Vagina (tissue), 2 donors: ENCODE results near the gene PKN1. TPM values are rescaled to one million over a fixed set of nuclear protein-coding genes. Genes with fewer than 3 reads are reported as not detected.

ENCODE experiments used
- DNase-seq, 2 donors: peaks; one replicate each; pipeline ENCODE4 v3.0.0-alpha.2; 2017; ENCODE audit errors: extremely low spot score in 2 of 2
- H3K27ac ChIP-seq: fragments of 200-600 bp; sonication (generic); one replicate; pipeline ENCODE4 v1.5.1; 2019
- H3K27me3 ChIP-seq: fragments of 200-600 bp; sonication (generic); one replicate; pipeline ENCODE4 v1.5.1; 2019
- H3K36me3 ChIP-seq, 2 donors: fragments of 200-600 bp; sonication (generic); one replicate each; pipeline ENCODE4 v1.5.1; 2017 to 2019
- H3K4me1 ChIP-seq: fragments of 200-600 bp; sonication (generic); one replicate; pipeline ENCODE4 v1.5.1; 2019
- H3K4me3 ChIP-seq, 2 donors: fragments of 200-600 bp; sonication (generic); 1 replicate in 1 of 2; 2 replicates in 1 of 2; pipeline ENCODE4 v1.5.1; 2016 to 2019
- H3K9me3 ChIP-seq: fragments of 200-600 bp; sonication (generic); one replicate; pipeline ENCODE4 v1.5.1; 2019
- CTCF ChIP-seq, 3 experiments: fragments of 450-650 bp in 2 of 3; fragments of 200-600 bp in 1 of 3; sonication (generic) in 1 of 3; IDR thresholded peaks; one replicate each; pipeline ENCODE4 v1.5.1; 2017 to 2019; ENCODE audit warnings: antibody characterized with exemption in 3 of 3, mild to moderate bottlenecking in 2 of 3, moderate library complexity in 2 of 3
- POLR2A ChIP-seq, 2 donors: fragments of 450-650 bp; IDR thresholded peaks; one replicate each; pipeline ENCODE4 v1.6.1; 2017; ENCODE audit warnings: antibody characterized with exemption in 2 of 2, mild to moderate bottlenecking in 2 of 2, moderate library complexity in 2 of 2
- POLR2AphosphoS5 ChIP-seq, 2 donors: sonication (generic); formaldehyde crosslinking; IDR thresholded peaks; one replicate each; pipeline ENCODE4 v1.9.0; 2017; ENCODE audit warnings: antibody characterized with exemption in 2 of 2, mild to moderate bottlenecking in 2 of 2, low read depth in 1 of 2; ENCODE audit not compliant: insufficient read depth in 1 of 2
- intact Hi-C: fragments of 100-400 bp; cut with DNase I; formaldehyde crosslinking; loops from one replicate; pipeline ENCODE4 v1.15.1; 2023
- total RNA-seq: library from RNA; depleted of rRNA; stranded (reverse); fragments of >200 nt; gene quantifications from one replicate; pipeline ENCODE4 v1.2.3, GENCODE V29; 2016

Gene PKN1
- total RNA-seq, 1 donor from 2014 or later, result 72.7 TPM

DNA sequence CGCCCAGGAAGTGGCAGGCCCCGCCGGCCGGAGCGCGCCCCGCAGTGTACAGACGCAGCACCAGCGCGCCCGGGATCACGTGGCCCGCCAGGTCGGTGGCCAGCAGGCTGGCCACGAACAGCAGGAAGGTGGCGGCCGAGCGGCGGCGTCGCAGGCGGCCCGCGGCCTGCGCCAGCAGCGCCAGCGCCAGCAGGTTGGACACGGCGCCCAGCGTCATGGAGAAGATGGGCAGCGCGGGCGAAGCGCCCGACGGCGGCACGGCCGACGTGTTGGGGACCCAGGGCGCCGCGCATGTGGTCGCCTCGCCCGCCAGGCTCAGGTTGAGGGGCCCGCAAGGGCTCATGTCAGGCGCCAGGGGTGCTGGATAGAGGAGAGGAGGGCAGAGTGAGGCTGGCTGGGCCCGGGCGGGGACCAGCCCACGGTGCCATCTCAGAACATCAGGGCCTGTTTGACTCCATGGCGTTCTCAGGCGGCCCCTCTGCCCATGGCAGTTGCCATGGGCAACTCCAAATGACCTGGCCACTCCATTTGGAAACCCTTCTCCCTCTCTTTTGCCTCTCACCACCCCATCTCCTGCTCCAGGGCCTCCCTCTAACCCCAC, 41.0 kb downstream of the PKN1 start:
- H3K4me1 ChIP-seq, result peaks cover 51% of the 10 kb centered on the region
- no peak for TF ChIP-seq CTCF (IDR thresholded peaks at IDR 0.05)
- TF ChIP-seq POLR2A (IDR thresholded peaks at IDR 0.05), result no peak
- no peak for TF ChIP-seq POLR2AphosphoS5 (IDR thresholded peaks at IDR 0.05; ENCODE audit: insufficient read depth in 1 of 2, low read depth in 1 of 2)

GRCh38 chr19:14474827-14475226, 41.7 kb downstream of the PKN1 start:
- peak in 1 of 2 donors; percentile 0 for TF ChIP-seq POLR2AphosphoS5 (IDR thresholded peaks at IDR 0.05; ENCODE audit: insufficient read depth in 1 of 2, low read depth in 1 of 2)
- TF ChIP-seq CTCF (IDR thresholded peaks at IDR 0.05), result no peak
- no peak for TF ChIP-seq POLR2A (IDR thresholded peaks at IDR 0.05)
- peak overlapping the region in 1 of 2 donors; percentile 20 for H3K4me3 ChIP-seq
- H3K27ac ChIP-seq, result peak overlapping the region; percentile 56
- H3K36me3 ChIP-seq, result peaks cover 0 to 23% of the 10 kb centered on the region in 2 donors
- no peaks in the 10 kb centered on the region for H3K27me3 ChIP-seq
- intact Hi-C loops, result loop anchor here (5.0 to 10.0 kb wide), 3 partner anchors 38 to 330 kb away; no protein-coding TSS in a partner anchor
- H3K9me3 ChIP-seq, result no peaks in the 10 kb centered on the region
- DNase-seq, result no peak
- peaks cover 51% of the 10 kb centered on the region for H3K4me1 ChIP-seq

More for the DNA sequence above, 41.0 kb downstream of the PKN1 start:
- no peak for DNase-seq
- intact Hi-C loops, result loop anchor here (5.0 to 10.0 kb wide), 3 partner anchors 37 to 329 kb away; no protein-coding TSS in a partner anchor
- Histone ChIP-seq H3K27me3 (no peaks in the 10 kb centered on the region), H3K36me3 (peaks cover 0 to 23% of the 10 kb centered on the region in 2 donors), H3K9me3 (no peaks in the 10 kb centered on the region), H3K4me3 (peak overlapping the region in 1 of 2 donors; percentile 20), H3K27ac (no peak overlapping the region)

GRCh38 chr19:14475251-14476073, 42.4 kb downstream of the PKN1 start, which contains the start of gene PTGER1:
Gene PTGER1 (minus strand): TSS chr19:14475354. CDS start chr19:14474320, 1,034 bp downstream.
- Histone ChIP-seq H3K27ac (peak within 1 kb of the TSS; percentile 56), H3K4me1 (peaks cover 51% of the 10 kb centered on the region), H3K36me3 (peaks cover 0 to 27% of the 10 kb centered on the region in 2 donors), H3K4me3 (peak within 1 kb of the TSS in 1 of 2 donors; percentile 20), H3K27me3 (no peaks in the 10 kb centered on the region), H3K9me3 (no peaks in the 10 kb centered on the region)
- no peak for DNase-seq
- intact Hi-C loops, result loop anchor here (10.0 kb wide), 2 partner anchors 111 to 331 kb away; no protein-coding TSS in a partner anchor
- TF ChIP-seq POLR2A (IDR thresholded peaks at IDR 0.05) (no peak), CTCF (IDR thresholded peaks at IDR 0.05) (no peak), POLR2AphosphoS5 (IDR thresholded peaks at IDR 0.05; ENCODE audit: insufficient read depth in 1 of 2, low read depth in 1 of 2) (peak in 1 of 2 donors; percentile 12)

DNA sequence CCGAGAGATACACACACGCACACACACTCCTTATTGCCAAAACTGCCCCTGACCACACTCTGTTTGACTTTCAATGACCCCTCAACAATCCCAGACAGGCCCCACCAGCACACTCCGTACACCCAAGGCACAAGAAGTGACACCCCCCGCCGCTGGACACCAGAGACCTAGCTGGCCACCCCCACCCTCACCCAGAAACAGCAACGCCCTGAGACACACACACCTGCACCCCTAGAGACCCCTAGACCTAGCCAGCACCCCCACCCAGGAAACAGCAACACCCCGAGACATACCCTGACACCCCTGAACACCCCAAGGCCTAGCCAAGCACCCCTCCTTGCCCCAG, 43.2 kb downstream of the PKN1 start:
- Histone ChIP-seq H3K9me3 (no peaks in the 10 kb centered on the region), H3K36me3 (peaks cover 0 to 35% of the 10 kb centered on the region in 2 donors), H3K4me1 (peaks cover 51% of the 10 kb centered on the region), H3K27me3 (no peaks in the 10 kb centered on the region), H3K4me3 (no peak overlapping the region), H3K27ac (no peak overlapping the region)
- intact Hi-C loops, result loop anchor here (10.0 kb wide), 2 partner anchors 111 to 331 kb away; no protein-coding TSS in a partner anchor
- TF ChIP-seq CTCF (IDR thresholded peaks at IDR 0.05) (no peak), POLR2A (IDR thresholded peaks at IDR 0.05) (no peak), POLR2AphosphoS5 (IDR thresholded peaks at IDR 0.05; ENCODE audit: insufficient read depth in 1 of 2, low read depth in 1 of 2) (no peak)
- DNase-seq, result no peak
